GM18520 (cell line): ENCODE measurements around the gene NHERF2.
A peak's percentile ranks its signal among the peaks of the same experiment; 100 is the strongest.
"Not testable (repeated sequence)": the region's sequence is repeated elsewhere in the genome, so short reads cannot be mapped to it uniquely, and the experiment has no call there.

Source experiments
- ATAC-seq: cut with Tn5 transposase; IDR thresholded peaks from one replicate; pipeline ENCODE4 v1.9.1; 2021; ENCODE audit not compliant: unreplicated experiment

Gene NHERF2

GRCh38 chr16:2004795-2005517 is 21.7 kb upstream of the NHERF2 start:
- no peak for ATAC-seq

DNA sequence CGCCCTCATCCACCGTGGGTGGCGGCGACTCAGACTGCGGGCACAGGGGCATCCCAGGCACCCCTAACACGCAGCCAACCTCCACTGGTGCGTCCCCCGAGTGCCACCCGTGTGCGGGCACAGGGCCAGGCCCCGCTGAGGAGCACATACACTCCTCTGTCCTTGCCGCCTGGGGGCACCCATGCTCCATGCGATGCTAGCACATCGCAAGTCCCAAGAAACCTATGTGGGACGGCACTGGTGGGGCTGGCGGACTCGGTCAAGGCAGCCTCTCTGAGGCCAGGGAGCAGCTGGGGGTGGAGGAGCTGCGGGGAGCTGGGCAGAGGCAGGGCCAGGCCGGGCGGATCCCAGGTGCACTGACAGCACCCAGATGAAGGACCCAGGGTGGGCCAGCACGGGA is 21.1 kb upstream of the NHERF2 start:
- ATAC-seq = no peak

- ATAC-seq = no peak
These were observed 20.4 kb upstream of the NHERF2 start for GRCh38 chr16:2006317-2006716.

DNA sequence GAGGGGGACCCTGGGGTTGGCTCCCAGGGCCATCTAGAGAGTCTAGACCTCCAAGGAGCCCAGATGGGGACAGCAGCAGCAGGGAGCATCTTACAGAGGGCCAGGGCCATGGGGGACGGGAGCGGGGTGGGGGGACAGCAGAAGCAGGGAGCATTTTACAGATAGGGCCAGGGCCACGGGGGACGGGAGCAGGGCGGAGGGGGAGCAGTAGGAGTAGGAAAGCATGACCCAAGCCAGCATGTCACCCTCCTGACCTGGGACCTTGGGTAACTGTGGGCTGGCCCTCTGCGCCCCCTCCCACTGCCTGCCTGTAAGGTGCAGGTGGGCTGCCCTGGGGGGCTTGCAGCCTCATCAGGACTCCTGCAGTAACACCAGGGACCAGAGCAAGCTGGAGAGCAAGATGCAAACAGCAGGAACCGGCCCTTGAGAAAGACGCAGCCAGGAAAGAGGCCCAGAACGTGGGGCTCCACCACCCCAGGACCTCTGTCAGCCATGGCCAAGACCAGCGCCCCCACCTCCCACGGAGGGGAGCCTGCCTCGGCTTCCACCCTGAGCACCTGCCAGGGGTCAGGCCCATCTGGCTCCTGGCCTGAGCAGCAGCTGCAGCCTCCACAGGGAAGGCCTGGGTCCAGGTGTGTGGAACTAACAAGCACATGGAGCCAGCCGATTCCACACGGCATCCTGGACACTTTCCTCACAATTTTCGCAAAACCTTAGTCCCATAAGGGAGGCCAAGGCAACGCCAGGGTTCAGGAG is 19.4 kb upstream of the NHERF2 start:
- ATAC-seq = no peak

- no peak for ATAC-seq
These were observed 18.6 kb upstream of the NHERF2 start for GRCh38 chr16:2008009-2008526.

DNA sequence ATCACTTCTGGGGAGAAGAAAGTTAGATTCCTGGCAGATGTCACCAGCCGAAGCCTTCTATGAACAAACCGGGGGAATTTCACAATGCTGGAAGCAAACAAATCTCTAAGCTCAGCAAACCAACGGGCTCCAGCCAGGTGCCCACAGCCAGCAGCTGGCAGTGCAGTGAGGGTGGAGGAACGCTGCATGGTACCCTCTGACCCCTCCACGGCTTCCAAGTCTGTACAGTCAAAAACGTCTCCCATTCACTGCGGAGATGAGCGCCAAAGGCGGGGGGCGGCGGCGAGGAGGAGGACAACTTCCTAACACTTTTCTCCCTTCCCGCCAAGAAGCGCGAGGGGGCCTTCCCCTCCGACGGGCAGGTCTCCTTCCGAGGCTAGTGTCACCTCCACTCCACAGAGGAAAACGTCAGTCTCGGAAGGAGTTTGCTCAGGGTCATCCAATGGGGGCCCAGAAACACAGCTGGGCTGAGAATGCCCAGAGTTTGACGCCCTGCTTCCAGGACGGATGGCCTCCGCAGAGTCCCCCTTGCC is 18.0 kb upstream of the NHERF2 start:
- no peak for ATAC-seq

DNA sequence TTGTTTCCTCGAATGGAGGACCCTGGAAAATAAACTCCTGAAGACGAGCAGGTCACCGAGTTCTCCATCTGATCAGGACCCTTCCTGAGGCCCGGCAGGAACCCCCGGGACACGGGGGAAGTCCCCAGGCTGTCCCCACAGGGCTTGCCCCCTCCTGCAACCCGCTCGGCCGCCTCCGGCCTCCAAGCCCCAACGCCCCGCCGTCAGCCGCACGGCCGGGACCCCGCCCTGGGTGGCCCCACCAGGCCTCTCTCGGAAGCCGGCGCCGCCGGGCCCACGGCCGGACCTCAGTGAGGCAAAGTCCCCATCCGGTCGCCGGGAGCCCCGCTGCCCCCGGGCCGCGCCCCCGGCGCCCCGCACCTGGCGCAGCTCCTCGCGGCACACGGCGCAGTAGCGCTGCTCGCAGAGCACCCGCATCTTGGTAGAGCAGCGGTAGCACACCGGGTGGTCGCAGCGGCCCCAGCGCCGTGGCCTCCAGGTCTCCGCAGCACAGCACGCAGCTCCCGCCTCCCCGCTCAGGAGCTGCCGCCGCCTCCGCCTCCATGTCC is 17.5 kb upstream of the NHERF2 start:
- ATAC-seq = peak; percentile 31

DNA sequence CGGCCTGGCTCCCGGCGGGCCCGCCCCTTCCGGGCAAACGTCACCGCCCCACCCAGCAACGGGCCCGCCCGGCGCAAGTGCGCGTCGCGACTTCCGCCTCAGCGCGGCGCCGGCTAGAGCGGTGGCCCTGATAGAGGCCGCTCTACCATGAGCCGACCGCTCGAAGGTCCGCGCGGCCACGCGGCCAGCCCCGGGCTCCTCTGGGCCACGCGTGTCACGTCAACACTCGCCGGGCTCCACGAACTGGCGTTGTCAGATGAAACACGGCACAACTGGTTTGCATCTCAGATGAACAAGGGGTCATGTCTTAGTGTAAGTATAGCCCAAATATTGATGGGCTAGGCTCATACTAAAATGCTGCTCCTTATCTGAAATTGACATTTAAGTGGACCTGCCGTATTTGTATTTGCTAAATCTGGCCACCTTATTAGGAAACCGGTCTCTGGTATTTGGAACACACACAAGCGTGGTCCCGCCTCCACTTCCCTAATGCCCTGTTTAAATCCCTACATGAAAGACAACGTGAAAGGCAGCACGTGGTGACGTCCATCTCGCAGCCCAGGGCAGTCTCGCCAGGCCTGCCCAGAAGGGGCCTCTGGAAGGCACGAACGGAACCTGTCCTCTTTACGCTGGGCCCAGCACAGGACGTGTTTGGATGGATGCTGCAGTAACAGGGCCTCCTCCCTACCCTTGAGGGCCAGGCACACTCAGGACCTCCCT is 16.8 kb upstream of the NHERF2 start, which contains the start of gene ZNF598:
ZNF598 (minus strand) TSS at position 31 of the 720 bp plus-strand sequence.
- ATAC-seq = peak; percentile 71

GRCh38 chr16:2011726-2012125 is 15.0 kb upstream of the NHERF2 start:
- ATAC-seq = not testable (repeated sequence)

DNA sequence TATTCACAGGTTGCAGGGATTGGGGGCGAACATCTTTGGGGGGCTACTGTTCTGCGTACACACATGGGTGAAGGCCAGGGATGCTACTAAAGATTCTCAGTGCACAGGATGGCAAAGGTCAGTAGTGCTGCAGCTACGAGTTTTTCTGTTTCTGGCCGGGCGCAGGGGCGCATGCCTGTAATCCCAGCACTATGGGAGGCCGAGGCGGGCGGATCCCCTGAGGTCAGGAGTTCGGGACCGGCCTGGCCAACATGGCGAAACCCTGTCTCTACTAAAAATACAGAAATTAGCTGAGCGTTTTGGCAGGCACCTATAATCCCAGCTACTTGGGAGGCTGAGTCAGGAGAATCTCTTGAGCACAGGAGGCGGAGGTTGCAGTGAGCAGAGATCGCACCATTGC is 13.2 kb upstream of the NHERF2 start:
- ATAC-seq = no peak

GRCh38 chr16:2015117-2015946 is 11.4 kb upstream of the NHERF2 start:
- no peak for ATAC-seq

DNA sequence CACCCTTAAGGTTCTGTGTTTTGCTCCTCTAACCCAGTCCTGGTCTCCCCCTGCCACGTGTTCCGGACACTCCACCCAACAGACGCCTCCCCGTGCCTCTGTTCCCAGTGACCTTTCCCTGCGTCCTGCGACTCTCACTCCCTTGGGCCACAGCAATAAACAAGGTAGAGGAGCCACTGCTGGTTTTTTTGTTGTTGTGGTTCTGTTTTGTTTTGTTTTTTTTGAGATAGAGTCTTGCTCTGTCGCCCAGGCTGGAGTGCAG is 10.8 kb upstream of the NHERF2 start:
- ATAC-seq = no peak

- no peak for ATAC-seq
These were observed 10.2 kb upstream of the NHERF2 start for GRCh38 chr16:2016407-2016922.

- ATAC-seq = no peak
These were observed 7.2 kb upstream of the NHERF2 start, which contains the start of gene NPW for GRCh38 chr16:2019518-2019920. NPW (plus strand) TSS chr16:2019785.

DNA sequence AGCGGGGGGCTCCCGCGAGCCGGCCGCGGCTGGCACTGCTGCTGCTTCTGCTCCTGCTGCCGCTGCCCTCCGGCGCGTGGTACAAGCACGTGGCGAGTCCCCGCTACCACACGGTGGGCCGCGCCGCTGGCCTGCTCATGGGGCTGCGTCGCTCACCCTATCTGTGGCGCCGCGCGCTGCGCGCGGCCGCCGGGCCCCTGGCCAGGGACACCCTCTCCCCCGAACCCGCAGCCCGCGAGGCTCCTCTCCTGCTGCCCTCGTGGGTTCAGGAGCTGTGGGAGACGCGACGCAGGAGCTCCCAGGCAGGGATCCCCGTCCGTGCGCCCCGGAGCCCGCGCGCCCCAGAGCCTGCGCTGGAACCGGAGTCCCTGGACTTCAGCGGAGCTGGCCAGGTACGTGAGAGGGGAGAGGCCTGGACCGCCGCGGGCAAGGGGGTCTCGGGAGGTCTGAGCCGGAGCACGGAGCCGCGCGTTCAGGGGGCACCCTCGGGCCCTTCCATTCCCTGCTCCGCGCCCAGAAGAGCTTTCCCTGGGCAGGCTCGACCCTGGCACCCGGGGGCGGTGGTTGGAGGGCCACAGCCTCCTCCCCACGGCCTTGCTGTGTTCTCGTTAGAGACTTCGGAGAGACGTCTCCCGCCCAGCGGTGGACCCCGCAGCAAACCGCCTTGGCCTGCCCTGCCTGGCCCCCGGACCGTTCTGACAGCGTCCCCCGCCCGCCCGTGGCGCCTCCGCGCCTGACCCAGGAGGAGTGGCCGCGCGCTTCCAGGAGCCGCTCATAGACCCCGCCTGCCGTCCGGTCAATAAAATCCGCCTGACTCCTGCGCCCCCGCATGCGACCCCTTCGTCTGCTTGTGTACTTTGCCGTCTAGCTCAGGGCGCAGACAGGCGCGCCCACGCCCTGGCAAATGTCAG is 6.5 kb upstream of the NHERF2 start:
- no peak for ATAC-seq

GRCh38 chr16:2022723-2023091 is 4.0 kb upstream of the NHERF2 start:
- no peak for ATAC-seq

DNA sequence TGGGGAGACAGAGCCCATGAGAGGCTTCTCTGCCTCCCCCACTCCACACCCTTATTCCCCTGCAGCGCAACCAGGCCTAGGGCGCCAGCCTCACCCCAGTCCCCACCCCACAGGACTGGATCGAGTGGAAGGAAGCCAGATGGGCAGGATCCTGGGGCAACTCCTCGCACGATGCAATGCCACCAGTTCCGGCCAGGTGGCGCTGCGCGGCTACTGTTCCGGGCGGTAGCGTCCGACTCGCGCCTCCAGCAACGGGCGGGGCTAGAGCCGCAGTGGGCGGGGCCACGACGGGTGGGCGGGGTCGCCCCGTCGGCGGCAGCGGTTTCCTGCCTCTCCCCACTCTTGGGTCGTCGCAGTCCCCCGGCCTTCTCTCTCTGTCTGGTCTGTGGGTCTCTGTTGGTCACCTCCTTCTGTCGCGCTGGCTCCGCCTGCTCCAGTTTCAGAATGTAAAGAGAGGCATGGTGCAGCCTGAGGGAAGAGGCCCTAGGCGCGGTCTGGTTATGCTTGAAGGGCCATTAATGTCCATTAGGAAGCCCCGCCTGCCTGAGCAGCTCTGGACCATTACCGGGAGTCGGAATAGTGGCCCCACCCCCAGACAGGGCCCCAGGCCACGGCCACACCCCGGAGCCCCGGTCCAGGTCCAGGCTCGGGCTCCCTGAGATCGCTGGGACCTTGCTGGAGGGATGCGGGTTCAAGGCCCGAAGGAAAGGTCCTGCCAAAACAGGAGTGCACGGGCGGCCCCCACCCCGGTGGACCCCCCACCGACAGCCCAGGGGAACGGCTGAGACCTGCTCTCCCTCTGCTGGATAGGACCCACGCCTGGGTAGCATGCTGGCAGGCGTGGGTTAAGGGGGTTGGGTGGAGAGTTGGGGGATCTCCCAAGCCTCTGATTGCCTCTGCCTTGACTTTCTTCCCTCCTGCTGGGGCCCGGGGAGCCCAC is 3.3 kb upstream of the NHERF2 start:
- ATAC-seq = peak; percentile 78

GRCh38 chr16:2024032-2024420 is 2.7 kb upstream of the NHERF2 start:
- ATAC-seq = no peak
